ENCODE results near the gene AP2A2.
A peak's percentile ranks its signal among the peaks of the same experiment; 100 is the strongest.

Gene AP2A2

DNA sequence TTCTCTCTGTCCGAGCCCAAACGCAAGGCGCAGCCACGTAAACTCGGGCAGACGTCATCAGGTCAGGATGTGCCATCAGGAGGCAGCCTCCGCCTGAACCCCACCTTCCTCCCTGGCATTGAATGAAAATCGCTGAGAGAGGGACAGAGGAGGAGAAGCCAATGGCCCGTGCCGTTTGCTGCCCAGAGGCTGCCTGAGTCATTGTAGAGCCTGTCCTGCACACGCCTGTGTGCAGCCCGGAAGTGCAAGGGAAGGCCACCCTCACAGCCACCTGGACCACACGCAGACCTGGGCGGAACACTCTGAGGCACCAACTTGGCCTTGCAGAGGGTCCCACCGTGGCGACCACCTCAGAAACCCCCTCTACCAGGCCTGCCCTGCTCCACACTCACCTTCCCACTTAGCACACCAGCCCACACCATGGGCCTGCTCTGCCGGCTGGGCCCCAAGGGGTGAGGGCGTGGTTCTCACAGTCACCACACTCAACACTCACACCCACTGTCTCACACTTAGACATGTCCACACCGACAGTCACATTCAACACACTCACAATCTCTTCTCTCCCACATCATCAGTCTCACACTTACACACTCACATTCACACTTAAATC lies 24.1 kb upstream of the AP2A2 start:
- Histone ChIP-seq H3K9ac (ENCODE audit: low read depth, low read length) (no peak overlapping the region), H3K36me3 (ENCODE audit: control insufficient read depth, insufficient read depth, low read length) (peaks cover 68% of the 10 kb centered on the region), H3K4me1 (ENCODE audit: control insufficient read depth, insufficient read depth, low read length) (no peaks in the 10 kb centered on the region), H3K27me3 (ENCODE audit: control insufficient read depth, insufficient read depth, low read length) (no peaks in the 10 kb centered on the region), H3K4me3 (ENCODE audit: low read depth, low read length) (no peak overlapping the region), H3K9me3 (ENCODE audit: control insufficient read depth, insufficient read depth, low read length) (no peaks in the 10 kb centered on the region)

DNA sequence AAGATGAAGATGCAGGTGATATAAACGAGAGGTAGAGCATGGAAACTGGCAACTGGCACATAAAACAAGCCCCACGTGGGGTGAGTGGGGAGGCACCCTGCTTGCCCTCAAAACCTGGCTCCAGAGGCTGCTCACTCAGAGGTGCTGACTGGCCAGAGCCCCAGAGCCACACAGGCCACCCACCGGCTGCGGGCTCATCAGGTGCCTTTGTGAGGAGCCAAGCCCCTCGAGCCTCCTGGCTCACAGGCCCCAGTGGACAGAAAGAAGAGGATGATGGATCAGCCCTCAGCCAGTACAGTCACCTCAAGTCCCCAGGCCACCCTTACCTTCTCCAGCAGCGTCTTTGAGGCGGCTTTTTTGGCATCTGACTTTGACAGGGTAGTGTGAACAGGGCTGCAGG lies 21.3 kb upstream of the AP2A2 start:
- Histone ChIP-seq H3K9me3 (ENCODE audit: control insufficient read depth, insufficient read depth, low read length) (no peaks in the 10 kb centered on the region), H3K36me3 (ENCODE audit: control insufficient read depth, insufficient read depth, low read length) (peaks cover 56% of the 10 kb centered on the region), H3K4me1 (ENCODE audit: control insufficient read depth, insufficient read depth, low read length) (no peaks in the 10 kb centered on the region), H3K9ac (ENCODE audit: low read depth, low read length) (no peak overlapping the region), H3K27me3 (ENCODE audit: control insufficient read depth, insufficient read depth, low read length) (no peaks in the 10 kb centered on the region), H3K4me3 (ENCODE audit: low read depth, low read length) (no peak overlapping the region)

DNA sequence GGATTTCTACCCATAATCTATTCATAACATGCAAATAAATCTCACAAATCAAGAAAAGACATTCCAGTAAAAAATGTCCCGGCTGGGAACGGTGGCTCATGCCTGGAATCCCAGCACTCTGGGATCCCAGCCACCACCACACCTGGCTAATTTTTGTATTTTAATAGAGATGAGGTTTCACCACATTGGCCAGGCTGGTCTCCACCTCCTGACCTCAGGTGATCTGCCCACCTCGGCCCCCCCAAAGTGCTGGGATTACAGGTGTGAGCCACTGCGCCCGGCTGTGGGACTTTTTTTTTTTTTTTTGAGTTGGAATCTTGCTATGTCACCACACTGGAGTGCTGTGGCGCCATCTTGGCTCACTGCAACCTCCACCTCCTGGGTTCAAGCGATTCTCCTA lies 19.7 kb upstream of the AP2A2 start:
- Histone ChIP-seq H3K9me3 (ENCODE audit: control insufficient read depth, insufficient read depth, low read length) (no peaks in the 10 kb centered on the region), H3K4me3 (ENCODE audit: low read depth, low read length) (no peak overlapping the region), H3K36me3 (ENCODE audit: control insufficient read depth, insufficient read depth, low read length) (peaks cover 41% of the 10 kb centered on the region), H3K9ac (ENCODE audit: low read depth, low read length) (no peak overlapping the region), H3K27me3 (ENCODE audit: control insufficient read depth, insufficient read depth, low read length) (no peaks in the 10 kb centered on the region), H3K4me1 (ENCODE audit: control insufficient read depth, insufficient read depth, low read length) (no peaks in the 10 kb centered on the region)

DNA sequence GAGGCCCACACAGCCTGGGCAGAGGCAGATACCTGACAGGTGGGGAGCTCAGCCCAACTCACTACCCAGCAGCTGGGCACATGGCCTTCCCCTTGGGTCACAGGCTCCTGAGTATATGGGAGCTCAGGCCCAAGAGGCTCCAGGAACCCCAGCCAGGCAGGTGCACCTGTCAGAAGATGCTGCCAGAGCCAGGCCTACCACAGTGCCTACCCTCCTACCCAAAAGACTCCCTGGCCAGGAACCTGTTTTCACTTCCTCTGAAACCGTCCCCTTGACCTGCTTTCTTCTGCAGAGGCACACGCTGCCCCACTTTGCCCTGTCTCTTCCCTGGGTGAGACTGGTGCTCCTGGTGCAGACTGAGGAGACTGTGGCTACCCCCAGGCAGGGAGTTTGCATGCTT lies 18.0 kb upstream of the AP2A2 start:
- Histone ChIP-seq H3K4me3 (ENCODE audit: low read depth, low read length) (no peak overlapping the region), H3K9ac (ENCODE audit: low read depth, low read length) (no peak overlapping the region), H3K27me3 (ENCODE audit: control insufficient read depth, insufficient read depth, low read length) (no peaks in the 10 kb centered on the region), H3K4me1 (ENCODE audit: control insufficient read depth, insufficient read depth, low read length) (no peaks in the 10 kb centered on the region), H3K36me3 (ENCODE audit: control insufficient read depth, insufficient read depth, low read length) (peaks cover 23% of the 10 kb centered on the region), H3K9me3 (ENCODE audit: control insufficient read depth, insufficient read depth, low read length) (no peaks in the 10 kb centered on the region)

DNA sequence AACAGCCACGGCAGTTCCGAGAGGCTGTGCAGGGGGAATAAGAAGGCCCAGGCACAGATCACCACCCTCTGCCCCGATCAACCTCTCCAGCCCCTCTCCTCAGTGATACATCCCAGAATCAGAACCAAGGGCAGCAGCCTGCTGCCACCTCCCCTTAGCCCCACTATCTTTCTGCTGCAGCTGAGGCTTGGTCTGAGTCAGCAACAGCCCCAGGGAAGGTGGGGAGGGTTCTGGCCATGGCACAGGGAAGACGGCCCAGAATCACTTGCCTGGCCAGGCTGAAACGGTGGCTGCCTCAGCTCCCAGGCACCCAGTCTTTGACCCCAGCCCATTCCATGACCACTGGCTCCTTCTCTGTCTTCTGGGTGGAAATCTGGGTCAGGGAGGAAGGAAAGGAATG lies 17.4 kb upstream of the AP2A2 start:
- H3K4me1 ChIP-seq (ENCODE audit: control insufficient read depth, insufficient read depth, low read length) = no peaks in the 10 kb centered on the region
- no peaks in the 10 kb centered on the region for H3K9me3 ChIP-seq (ENCODE audit: control insufficient read depth, insufficient read depth, low read length)
- peaks cover 17% of the 10 kb centered on the region for H3K36me3 ChIP-seq (ENCODE audit: control insufficient read depth, insufficient read depth, low read length)
- no peaks in the 10 kb centered on the region for H3K27me3 ChIP-seq (ENCODE audit: control insufficient read depth, insufficient read depth, low read length)
- H3K9ac ChIP-seq (ENCODE audit: low read depth, low read length) = no peak overlapping the region
- no peak overlapping the region for H3K4me3 ChIP-seq (ENCODE audit: low read depth, low read length)

DNA sequence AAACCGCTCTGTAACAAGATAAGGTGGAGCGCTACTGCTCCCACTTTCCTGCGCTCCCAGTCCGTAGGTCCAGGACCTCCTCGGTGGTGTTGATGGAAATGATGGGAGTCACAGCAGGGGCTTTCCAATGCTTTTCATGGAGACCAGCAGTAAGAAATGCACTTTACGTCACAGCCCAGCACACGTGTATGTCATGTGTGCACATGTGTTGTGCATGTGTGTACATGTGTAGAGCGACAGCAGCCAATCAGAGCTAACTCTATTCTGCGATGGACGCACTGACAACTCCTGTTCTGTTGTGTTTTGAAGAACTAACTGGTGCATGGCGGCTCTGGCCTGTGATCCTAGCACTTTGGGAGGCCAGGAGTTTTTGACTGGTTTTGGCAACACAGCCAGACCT lies 16.3 kb upstream of the AP2A2 start:
- Histone ChIP-seq H3K9ac (ENCODE audit: low read depth, low read length) (peak overlapping the region; percentile 73), H3K4me1 (ENCODE audit: control insufficient read depth, insufficient read depth, low read length) (no peaks in the 10 kb centered on the region), H3K36me3 (ENCODE audit: control insufficient read depth, insufficient read depth, low read length) (peaks cover 8% of the 10 kb centered on the region), H3K9me3 (ENCODE audit: control insufficient read depth, insufficient read depth, low read length) (no peaks in the 10 kb centered on the region), H3K27me3 (ENCODE audit: control insufficient read depth, insufficient read depth, low read length) (no peaks in the 10 kb centered on the region), H3K4me3 (ENCODE audit: low read depth, low read length) (peak overlapping the region; percentile 74)

DNA sequence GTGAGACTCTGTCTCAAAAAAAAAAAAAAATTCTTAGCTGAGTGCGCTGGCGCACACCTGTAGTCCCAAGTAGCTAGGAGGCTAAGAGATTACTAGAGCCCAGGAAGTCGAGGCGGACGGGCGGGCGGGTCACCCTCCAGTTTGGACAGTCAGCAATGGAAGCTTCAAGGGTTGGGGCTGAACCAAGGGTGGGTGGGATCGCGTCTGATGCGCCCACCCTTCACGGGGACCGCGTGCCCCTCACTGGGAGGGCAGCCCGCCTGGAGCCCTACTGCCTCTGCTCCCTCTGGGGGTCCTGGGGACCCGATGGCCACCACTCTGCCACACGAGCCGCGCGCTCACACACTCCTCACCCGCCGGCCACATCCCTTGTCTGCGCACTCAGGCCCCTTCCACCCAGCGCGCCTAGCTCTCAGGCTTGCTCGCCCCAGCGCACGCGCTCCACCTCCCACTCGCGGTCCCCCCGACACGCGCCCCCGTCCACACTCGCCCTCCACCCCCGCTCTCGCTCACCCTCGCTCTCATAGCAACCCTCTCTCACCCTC lies 15.6 kb upstream of the AP2A2 start:
- Histone ChIP-seq H3K9ac (ENCODE audit: low read depth, low read length) (peak overlapping the region; percentile 73), H3K4me3 (ENCODE audit: low read depth, low read length) (peak overlapping the region; percentile 74), H3K36me3 (ENCODE audit: control insufficient read depth, insufficient read depth, low read length) (peaks cover 3% of the 10 kb centered on the region), H3K27me3 (ENCODE audit: control insufficient read depth, insufficient read depth, low read length) (no peaks in the 10 kb centered on the region), H3K9me3 (ENCODE audit: control insufficient read depth, insufficient read depth, low read length) (no peaks in the 10 kb centered on the region), H3K4me1 (ENCODE audit: control insufficient read depth, insufficient read depth, low read length) (no peaks in the 10 kb centered on the region)

DNA sequence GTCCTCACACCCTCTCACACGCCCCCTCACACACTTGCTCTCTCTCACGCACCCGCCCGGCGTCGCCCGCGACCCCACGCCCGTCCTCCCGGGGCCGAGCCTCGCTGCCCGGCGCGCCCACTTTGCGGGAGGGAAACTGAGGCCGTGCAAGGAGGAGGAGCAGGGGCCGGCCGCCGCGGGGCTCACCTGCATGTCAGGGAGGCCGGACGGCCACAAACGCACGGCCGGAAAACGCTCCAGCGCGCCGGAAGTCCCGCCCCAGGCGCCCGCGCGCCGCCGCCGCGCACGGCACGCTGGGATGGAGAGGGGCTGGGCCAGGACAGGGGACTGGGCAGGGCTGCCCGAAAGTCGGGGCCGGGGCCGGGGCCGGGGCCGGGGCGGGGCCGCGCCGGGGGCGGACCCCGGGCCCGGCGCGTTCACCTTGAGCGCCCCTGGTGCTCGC lies 15.1 kb upstream of the AP2A2 start, which contains the start of gene CHID1:
Gene CHID1 (minus strand): TSS at position 222 of the 442 bp plus-strand sequence. CDS start 5,994 bp downstream, outside the sequence.
- H3K36me3 ChIP-seq (ENCODE audit: control insufficient read depth, insufficient read depth, low read length) = peaks cover 3% of the 10 kb centered on the region
- peak within 1 kb of the TSS; percentile 74 for H3K4me3 ChIP-seq (ENCODE audit: low read depth, low read length)
- no peaks in the 10 kb centered on the region for H3K4me1 ChIP-seq (ENCODE audit: control insufficient read depth, insufficient read depth, low read length)
- H3K9ac ChIP-seq (ENCODE audit: low read depth, low read length) = peak within 1 kb of the TSS; percentile 89
- H3K9me3 ChIP-seq (ENCODE audit: control insufficient read depth, insufficient read depth, low read length) = no peaks in the 10 kb centered on the region
- H3K27me3 ChIP-seq (ENCODE audit: control insufficient read depth, insufficient read depth, low read length) = no peaks in the 10 kb centered on the region

DNA sequence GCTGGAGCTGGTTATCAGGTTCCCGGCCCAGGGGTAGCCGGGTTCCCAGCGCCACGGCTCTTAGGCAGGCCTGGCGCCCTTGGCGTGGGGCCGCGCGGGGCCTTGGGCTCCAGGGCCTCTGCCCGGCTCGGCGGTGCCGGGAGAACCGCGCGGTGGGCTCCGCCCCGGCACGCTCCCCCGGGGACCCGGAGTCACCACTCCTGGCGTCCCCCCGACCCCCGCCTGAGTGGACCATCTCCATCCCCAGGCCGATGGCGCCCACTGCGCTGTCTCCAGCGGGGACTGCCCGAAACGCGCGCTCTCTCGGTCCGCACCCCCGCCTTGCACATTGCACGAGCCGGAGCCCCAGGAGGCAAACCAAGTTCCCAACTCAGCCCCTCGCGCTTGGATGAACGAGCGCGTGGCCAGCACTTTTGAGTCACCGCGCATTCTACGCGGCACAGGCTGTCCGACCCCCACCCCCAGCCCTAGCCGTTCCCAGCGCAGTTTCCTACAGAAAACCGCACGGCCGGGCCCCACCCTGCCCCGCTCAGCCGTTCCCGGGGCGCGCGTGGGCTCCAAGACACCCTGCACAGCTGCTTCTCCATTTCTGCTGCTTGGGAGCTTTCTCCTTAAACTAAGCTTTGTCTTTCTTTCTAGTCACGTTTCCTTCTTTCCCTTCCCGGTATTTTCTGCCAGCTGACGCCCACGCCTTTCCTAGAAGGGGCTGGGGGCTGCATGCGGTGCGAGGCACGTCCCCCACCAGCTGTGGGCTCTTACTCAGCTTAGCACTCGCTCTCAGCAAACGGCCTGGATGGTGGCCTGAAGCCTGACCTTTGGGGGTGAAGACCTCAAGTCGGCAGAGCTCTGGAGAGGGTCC lies 14.4 kb upstream of the AP2A2 start:
- Histone ChIP-seq H3K4me3 (ENCODE audit: low read depth, low read length) (peak overlapping the region; percentile 62), H3K36me3 (ENCODE audit: control insufficient read depth, insufficient read depth, low read length) (peaks cover 3% of the 10 kb centered on the region), H3K9me3 (ENCODE audit: control insufficient read depth, insufficient read depth, low read length) (no peaks in the 10 kb centered on the region), H3K27me3 (ENCODE audit: control insufficient read depth, insufficient read depth, low read length) (no peaks in the 10 kb centered on the region), H3K4me1 (ENCODE audit: control insufficient read depth, insufficient read depth, low read length) (no peaks in the 10 kb centered on the region), H3K9ac (ENCODE audit: low read depth, low read length) (peak overlapping the region; percentile 89)

DNA sequence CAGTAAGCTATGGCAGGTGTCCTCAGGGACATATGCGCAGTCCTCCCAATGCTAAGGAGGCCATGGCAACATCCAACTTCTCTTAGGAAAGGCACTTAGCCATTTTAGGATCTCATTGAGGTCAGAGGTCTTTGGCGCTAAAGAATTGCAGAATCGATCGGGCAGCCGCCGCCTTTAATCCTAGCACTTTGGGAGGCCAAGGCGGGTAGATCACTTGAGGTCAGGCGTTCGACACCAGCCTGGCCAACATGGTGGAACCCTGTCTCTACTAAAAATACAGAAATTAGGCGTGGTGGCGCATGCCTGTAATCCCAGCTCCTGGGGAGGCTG lies 13.8 kb upstream of the AP2A2 start:
- H3K27me3 ChIP-seq (ENCODE audit: control insufficient read depth, insufficient read depth, low read length) = no peaks in the 10 kb centered on the region
- H3K36me3 ChIP-seq (ENCODE audit: control insufficient read depth, insufficient read depth, low read length) = peaks cover 3% of the 10 kb centered on the region
- H3K4me3 ChIP-seq (ENCODE audit: low read depth, low read length) = no peak overlapping the region
- H3K9ac ChIP-seq (ENCODE audit: low read depth, low read length) = no peak overlapping the region
- no peaks in the 10 kb centered on the region for H3K4me1 ChIP-seq (ENCODE audit: control insufficient read depth, insufficient read depth, low read length)
- no peaks in the 10 kb centered on the region for H3K9me3 ChIP-seq (ENCODE audit: control insufficient read depth, insufficient read depth, low read length)

DNA sequence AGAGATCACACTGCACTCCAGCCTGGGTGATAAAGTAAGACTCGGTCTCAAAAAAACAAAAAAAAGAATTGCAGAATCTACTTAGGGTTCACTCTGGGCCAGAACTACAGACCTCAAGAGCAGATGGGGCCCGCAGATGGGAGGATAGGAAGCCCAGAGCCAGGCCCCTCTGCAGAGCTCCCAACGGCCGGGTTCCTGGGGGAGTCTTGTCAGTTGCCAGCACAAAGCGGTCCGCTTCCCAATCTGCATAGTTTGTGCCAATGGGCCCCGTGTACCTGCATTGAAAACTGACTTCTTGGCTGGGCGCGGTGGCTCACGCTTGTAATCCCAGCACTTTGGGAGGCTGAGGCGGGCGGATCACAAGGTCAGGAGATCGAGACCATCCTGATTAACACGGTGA lies 13.4 kb upstream of the AP2A2 start:
- H3K9ac ChIP-seq (ENCODE audit: low read depth, low read length) = no peak overlapping the region
- no peaks in the 10 kb centered on the region for H3K9me3 ChIP-seq (ENCODE audit: control insufficient read depth, insufficient read depth, low read length)
- H3K36me3 ChIP-seq (ENCODE audit: control insufficient read depth, insufficient read depth, low read length) = peaks cover 3% of the 10 kb centered on the region
- H3K4me1 ChIP-seq (ENCODE audit: control insufficient read depth, insufficient read depth, low read length) = no peaks in the 10 kb centered on the region
- H3K27me3 ChIP-seq (ENCODE audit: control insufficient read depth, insufficient read depth, low read length) = no peaks in the 10 kb centered on the region
- no peak overlapping the region for H3K4me3 ChIP-seq (ENCODE audit: low read depth, low read length)

DNA sequence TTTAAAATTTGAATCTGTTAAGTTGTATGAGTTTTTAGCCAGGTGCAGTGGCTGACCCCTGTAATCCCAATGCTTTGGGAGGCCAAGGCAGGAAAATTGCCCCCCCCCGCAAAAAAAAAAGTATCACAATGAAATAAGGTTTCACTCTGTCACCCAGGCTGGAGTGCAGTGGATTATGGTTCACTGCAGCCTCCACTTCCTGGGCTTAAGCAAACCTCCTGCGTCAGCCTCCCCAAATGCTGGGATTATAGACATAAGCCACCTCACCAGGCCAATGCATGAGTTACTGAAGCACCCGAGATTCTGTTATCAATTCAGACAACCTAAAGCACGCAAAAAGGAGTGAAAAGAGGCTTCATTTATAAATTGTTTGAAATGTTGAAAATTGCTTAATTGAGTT lies 12.6 kb upstream of the AP2A2 start:
- Histone ChIP-seq H3K9me3 (ENCODE audit: control insufficient read depth, insufficient read depth, low read length) (no peaks in the 10 kb centered on the region), H3K4me1 (ENCODE audit: control insufficient read depth, insufficient read depth, low read length) (no peaks in the 10 kb centered on the region), H3K9ac (ENCODE audit: low read depth, low read length) (no peak overlapping the region), H3K27me3 (ENCODE audit: control insufficient read depth, insufficient read depth, low read length) (no peaks in the 10 kb centered on the region), H3K36me3 (ENCODE audit: control insufficient read depth, insufficient read depth, low read length) (peaks cover 2% of the 10 kb centered on the region), H3K4me3 (ENCODE audit: low read depth, low read length) (no peak overlapping the region)

Data from iPS-15b (cell line).